ENCODE data around the gene CDKL1. TPM values are rescaled to one million over a fixed set of nuclear protein-coding genes. Genes with fewer than 3 reads are reported as not detected.

Gene CDKL1
- total and polyA plus RNA-seq, 2 of the 13 experiments (the other 11 are each of a cell fraction or from before 2014, with no cell fraction given), result 4.4 to 5.1 TPM

DNA sequence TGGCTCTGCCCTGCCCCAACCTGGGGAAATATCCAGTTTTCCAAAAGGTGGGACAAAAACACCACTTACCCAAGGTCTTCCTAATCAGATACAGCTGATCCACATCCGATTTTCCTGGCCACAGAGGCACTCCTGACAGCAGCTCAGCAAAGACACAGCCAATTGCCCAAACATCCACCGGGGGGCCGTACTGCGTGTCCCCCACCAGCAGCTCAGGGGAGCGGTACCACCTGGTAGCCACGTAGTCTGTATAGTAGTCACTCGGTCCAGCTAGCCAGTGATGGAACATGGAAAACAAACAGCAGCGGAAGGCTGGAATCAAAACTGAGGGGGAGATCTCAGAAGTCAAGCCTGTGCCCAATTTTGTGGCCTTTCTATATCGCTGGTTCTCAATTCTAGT is 55.7 kb downstream of the CDKL1 start:
- H3K9ac ChIP-seq (ENCODE audit: insufficient read depth, low read depth, low read length), result no peak overlapping the region
- FAIRE-seq, result no peak
- ATAC-seq, result peak; percentile 79
- H3K4me2 ChIP-seq (ENCODE audit: low read depth, low read length), result no peak overlapping the region
- ChIA-PET CTCF (ENCODE audit: low intra/inter-chr PET ratio, low total read pairs) (no interaction called here), POLR2A (no interaction called here)
- no peak for DNase-seq (ENCODE audit: low spot score)
- in situ Hi-C loops (cut with HindIII; ENCODE audit: extremely low pct_ligation_motif_present, low pct_unique_long_range_greater_than_20kb) (no loop called here), intact Hi-C loops (cut with micrococcal nuclease; ENCODE audit: unreplicated experiment) (loop anchor here (5.0 kb wide), 1 partner anchor 191 kb away; the partner anchor contains the start of gene MAP4K5)
- H2AFZ ChIP-seq (ENCODE audit: low read length), result no peak overlapping the region
- no TSS peak for BruUV-seq (replicated peaks)
- H3K9me3 ChIP-seq (ENCODE audit: low read length), result no peaks in the 10 kb centered on the region
- TF ChIP-seq, protein P1, sequence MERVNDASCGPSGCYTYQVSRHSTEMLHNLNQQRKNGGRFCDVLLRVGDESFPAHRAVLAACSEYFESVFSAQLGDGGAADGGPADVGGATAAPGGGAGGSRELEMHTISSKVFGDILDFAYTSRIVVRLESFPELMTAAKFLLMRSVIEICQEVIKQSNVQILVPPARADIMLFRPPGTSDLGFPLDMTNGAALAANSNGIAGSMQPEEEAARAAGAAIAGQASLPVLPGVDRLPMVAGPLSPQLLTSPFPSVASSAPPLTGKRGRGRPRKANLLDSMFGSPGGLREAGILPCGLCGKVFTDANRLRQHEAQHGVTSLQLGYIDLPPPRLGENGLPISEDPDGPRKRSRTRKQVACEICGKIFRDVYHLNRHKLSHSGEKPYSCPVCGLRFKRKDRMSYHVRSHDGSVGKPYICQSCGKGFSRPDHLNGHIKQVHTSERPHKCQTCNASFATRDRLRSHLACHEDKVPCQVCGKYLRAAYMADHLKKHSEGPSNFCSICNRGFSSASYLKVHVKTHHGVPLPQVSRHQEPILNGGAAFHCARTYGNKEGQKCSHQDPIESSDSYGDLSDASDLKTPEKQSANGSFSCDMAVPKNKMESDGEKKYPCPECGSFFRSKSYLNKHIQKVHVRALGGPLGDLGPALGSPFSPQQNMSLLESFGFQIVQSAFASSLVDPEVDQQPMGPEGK (CRISPR knock-in tag; IDR thresholded peaks at IDR 0.05), result 0 out of 2 replicates have a peak, but pooled peaks have one; percentile 31
- TF ChIP-seq, protein P2, sequence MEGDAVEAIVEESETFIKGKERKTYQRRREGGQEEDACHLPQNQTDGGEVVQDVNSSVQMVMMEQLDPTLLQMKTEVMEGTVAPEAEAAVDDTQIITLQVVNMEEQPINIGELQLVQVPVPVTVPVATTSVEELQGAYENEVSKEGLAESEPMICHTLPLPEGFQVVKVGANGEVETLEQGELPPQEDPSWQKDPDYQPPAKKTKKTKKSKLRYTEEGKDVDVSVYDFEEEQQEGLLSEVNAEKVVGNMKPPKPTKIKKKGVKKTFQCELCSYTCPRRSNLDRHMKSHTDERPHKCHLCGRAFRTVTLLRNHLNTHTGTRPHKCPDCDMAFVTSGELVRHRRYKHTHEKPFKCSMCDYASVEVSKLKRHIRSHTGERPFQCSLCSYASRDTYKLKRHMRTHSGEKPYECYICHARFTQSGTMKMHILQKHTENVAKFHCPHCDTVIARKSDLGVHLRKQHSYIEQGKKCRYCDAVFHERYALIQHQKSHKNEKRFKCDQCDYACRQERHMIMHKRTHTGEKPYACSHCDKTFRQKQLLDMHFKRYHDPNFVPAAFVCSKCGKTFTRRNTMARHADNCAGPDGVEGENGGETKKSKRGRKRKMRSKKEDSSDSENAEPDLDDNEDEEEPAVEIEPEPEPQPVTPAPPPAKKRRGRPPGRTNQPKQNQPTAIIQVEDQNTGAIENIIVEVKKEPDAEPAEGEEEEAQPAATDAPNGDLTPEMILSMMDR (CRISPR knock-in tag; IDR thresholded peaks at IDR 0.05), result peak; percentile 32; the same call in 1 of the 2 replicates
- TF ChIP-seq STAG1 (CRISPR knock-in tag; IDR thresholded peaks at IDR 0.05) (peak; percentile 37; the same call in 1 of the 2 replicates), MLLT10 (CRISPR knock-in tag; IDR thresholded peaks at IDR 0.05) (no peak)
- no peak overlapping the region for H3K4me3 ChIP-seq (replicated peaks in 1 of 3; ENCODE audit: insufficient read depth in 1 of 3, low read depth in 2 of 3, low read length in 3 of 3)
- peaks cover 0 to 2% of the 10 kb centered on the region in 2 experiments; a peak in 1 of 5 replicates for H3K36me3 ChIP-seq (replicated peaks in 1 of 2; ENCODE audit: control insufficient read depth in 1 of 2, insufficient read depth in 2 of 2, low read length in 2 of 2)
- H3K4me1 ChIP-seq (ENCODE audit: insufficient read depth, low read length), result peaks cover 14% of the 10 kb centered on the region
- no peaks in the 10 kb centered on the region for H3K79me2 ChIP-seq (ENCODE audit: insufficient read depth, low read length)
- H3K27ac ChIP-seq (ENCODE audit: extremely low read length, insufficient read depth, low read length), result no peak overlapping the region
- H4K20me1 ChIP-seq (ENCODE audit: insufficient read depth, low read length), result no peaks in the 10 kb centered on the region
- H3K27me3 ChIP-seq (ENCODE audit: control insufficient read depth in 1 of 2, insufficient read depth in 2 of 2, low read length in 2 of 2), result no peaks in the 10 kb centered on the region
- WGBS (ENCODE audit: low lambda C conversion rate), result 90% methylated on average over 7 of the region's 9 CpGs
